Myocyte (in vitro differentiated cells): ENCODE data around the gene DAAM2. TPM values are rescaled to one million over a fixed set of nuclear protein-coding genes. Genes with fewer than 3 reads are reported as not detected.

Experiments
- DNase-seq: peaks from one replicate; pipeline ENCODE4 v3.0.0-alpha.2; 2012; ENCODE audit warnings: low read depth
- total RNA-seq: library from RNA; depleted of rRNA; stranded (reverse); fragments of >200 nt; gene quantifications from 2 replicates; pipeline ENCODE4 v1.2.3, GENCODE V29; 2014

Gene DAAM2
- total RNA-seq, 1 donor from 2014 or later, result 20.1 TPM

GRCh38 chr6:39925191-39925930, 133.2 kb downstream of the DAAM2 start:
- no peak for DNase-seq

DNA sequence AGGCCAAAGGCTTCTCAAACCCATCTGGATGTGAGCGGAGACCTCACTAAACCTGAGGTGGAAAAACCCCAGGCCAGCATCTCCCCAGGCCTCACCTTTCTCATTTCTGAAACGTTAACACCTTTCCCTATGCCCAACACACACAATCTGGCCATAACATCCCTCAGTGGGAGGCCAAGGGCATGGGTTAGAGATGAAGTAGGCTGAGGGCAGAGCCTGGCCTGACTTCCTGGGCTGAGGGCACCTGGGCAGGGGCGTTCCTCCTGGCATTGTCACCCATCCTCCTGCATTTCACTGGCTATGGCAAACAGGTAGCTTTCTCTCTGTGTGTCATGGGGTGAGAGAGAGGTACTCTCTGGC, 133.7 kb downstream of the DAAM2 start:
- no peak for DNase-seq

GRCh38 chr6:39926668-39927067, 134.5 kb downstream of the DAAM2 start:
- DNase-seq, result no peak

- no peak for DNase-seq
Observed at GRCh38 chr6:39927159-39927558, 135.0 kb downstream of the DAAM2 start.

- DNase-seq, result no peak
Observed at GRCh38 chr6:39929039-39929732, 137.0 kb downstream of the DAAM2 start.

DNA sequence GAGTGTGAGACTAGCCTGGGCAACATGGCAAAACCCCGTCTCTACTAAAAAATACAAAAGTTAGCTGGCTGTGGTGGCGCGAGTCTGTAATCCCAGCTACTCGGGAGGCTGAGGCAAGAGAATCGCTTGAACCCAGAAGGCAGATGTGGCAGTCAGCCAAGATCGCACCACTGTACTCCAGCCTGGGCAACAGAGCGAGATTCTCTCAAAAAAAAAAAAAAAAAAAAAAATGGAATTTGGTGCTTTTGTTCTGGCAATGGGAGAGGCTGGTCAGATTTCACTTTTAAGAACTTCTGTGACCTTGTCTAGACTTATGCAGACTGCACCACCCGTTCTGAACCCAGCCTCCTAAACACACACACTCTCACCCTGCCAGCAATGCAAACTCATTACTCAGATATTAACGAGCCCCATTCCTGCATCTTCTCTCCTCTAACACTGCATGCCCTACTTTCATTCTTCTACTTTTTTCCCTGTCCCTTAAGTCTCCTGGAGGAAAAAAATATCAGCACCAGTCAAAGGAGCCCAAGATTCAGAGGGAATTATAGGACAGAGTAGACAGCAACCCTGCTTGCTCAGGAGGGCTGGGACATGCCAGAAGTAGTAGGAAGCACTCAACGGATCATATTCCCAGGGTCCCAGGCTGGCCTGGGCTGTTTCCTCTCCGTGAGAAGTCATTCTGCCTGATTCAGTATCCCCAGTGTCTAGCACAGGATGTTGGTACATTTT, 137.7 kb downstream of the DAAM2 start:
- DNase-seq, result peak; percentile 53

DNA sequence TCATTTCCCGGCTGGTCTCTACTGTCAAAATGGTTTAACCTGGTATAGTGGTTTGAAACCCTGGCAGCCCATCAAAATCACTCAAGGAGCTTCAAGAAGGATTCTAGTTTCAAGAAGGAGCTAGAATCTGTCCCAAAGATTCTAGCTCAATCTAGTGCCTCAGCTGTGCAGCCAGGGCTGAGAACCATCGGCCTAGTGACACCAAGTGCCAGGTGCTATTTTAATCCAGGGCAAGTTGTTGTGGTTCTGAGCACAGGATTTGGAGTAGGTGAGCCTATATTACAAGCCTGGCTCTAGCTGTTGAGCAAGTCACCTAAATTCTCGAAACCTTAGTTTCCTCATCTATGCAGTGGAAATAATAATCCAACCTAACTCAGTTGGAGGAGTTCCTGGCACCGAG, 138.4 kb downstream of the DAAM2 start:
- peak; percentile 33 for DNase-seq

DNA sequence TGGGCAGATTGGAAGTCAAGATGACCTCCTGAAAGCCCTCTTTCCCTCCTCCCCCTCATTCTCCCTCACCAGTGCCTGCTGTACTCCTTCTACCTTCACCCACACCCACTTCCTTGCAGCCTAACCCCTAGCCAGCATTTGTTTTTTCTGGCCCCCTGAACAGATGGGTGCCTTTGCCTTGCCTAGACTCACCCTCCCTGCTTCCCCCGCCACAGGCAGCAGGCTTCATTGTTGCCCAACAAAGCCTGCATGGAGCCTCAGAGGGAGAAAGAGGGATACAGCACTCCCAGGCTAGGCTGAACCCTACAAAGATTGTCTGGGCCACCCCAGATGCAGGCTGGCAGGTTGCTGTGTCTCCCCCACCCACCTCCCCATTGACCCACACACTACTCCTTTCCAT, 139.4 kb downstream of the DAAM2 start:
- DNase-seq, result no peak

DNA sequence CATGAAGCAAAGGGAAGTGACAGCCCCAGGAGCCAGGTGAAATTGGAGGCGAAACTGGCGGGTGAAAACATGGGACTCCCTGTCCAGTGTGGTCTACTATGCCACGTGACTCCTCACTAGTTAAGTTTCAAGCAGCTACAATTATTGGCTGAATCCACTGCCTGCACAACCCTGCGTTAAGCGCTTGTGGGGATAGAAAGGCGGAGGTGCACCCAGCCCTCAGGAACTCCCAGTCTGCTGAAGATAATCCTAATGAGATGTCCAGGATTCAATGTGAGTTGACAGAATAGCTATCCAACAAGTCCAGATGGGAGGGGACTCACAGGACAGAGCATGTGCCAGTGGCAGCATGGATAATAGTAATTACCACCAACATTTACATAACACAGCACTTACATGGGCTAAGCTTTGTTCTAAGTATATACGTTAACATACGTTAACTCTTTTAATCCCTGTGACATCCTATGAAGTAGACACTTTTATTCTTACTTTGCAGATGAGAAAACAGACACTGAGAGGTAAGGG, 140.3 kb downstream of the DAAM2 start:
- DNase-seq, result no peak

DNA sequence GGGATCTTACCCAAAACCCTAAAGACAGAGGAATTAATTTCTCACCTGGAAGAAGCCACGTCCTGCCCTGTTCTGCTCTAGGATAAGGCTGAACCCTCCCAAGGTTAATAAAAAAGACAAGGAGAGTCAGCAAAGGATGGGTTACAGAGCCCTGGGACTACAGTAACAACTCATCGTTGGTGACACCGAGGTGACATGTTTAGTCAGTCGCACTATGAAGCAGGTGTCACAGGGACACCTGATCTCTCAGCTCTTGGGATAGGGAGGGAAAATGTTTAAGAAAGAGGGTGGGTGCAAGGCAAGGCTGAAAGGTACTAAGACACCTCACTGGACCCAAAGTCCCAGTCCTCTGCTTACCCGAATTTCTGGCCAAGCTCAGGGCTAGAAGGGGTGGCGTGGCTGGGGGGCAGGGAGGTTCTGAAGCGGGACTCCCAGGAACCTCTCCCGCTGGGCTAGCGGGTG, 141.5 kb downstream of the DAAM2 start:
- DNase-seq, result no peak

- DNase-seq, result peak; percentile 84
Observed at GRCh38 chr6:39934131-39934757, 142.1 kb downstream of the DAAM2 start, which contains the start of gene MOCS1. Gene MOCS1, minus strand, starts transcription at chr6:39934462. Its CDS starts 45 bp downstream, at chr6:39934417.

- no peak for DNase-seq
Observed at GRCh38 chr6:39935241-39935640, 143.1 kb downstream of the DAAM2 start.

DNA sequence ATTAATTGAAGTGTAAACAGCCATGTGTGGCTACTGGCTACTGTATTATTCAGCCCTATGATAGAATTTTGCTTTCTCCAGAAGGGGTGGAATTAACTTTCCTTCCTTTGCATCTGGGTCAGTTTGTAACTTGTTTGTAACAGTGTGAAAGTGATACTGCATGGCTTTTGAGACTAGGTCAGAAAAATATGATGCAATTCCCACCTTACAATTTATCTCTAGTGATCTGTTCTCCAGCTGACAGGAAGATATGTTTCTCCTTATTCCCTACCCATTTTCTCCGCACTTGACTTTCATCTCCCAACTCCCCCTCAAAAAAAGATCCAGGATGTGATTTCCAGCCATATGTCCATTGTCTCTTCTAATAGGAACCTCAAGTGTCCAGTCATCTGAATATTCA, 144.7 kb downstream of the DAAM2 start:
- no peak for DNase-seq

DNA sequence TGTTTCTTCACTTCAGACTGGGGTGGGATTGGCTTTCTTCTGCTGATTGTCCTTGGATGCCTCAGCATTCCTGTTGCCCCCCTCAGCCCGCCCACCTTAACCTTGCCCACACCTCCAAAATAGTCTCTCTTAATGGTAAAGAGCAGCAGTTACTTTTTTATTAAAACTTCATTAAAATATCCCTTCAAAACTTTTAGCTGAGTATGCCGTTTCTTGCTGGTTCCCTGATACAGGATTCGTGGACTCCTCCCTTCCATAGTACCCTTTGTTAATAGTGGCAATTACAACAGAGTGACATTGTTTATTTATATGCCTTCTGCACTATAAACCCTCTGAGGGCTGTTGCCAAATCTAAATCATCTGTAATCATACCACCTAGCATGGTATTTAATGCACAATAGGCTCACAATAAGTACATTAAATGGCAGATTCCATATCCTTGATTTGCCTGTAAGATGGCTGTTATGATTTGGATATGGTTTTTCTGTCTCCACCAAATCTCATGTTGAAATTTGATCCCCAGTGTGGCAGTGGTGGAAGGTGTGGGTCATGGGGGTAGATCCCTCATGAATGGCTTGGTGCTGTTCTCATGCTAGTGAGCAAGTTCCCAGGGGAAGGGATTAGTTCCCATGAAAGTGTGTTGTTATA, 145.6 kb downstream of the DAAM2 start:
- DNase-seq, result no peak

- DNase-seq, result peak; percentile 18
Observed at GRCh38 chr6:39938773-39939654, 146.8 kb downstream of the DAAM2 start.

GRCh38 chr6:39941138-39941537, 149.0 kb downstream of the DAAM2 start:
- no peak for DNase-seq

DNA sequence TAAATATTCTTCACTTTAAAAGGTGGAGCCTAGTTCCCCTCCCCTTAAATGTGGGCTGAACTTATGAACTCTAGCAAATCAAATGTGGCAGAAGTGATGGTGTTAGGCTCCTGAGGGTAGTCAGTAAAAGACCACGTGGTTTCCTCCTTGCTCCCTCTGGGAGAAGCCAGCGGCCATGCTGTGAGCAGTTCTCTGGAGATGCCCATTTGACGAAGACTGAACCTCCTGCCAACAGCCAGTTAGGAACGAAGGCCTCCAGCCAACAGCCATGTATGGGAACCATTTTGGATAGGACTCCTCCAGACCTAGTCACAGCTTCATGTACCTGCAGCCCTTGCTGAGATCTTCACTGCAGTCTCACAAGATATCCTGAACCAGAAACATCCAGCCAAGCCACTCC, 149.6 kb downstream of the DAAM2 start:
- no peak for DNase-seq

- no peak for DNase-seq
Observed at GRCh38 chr6:39942903-39943580, 150.9 kb downstream of the DAAM2 start.

DNA sequence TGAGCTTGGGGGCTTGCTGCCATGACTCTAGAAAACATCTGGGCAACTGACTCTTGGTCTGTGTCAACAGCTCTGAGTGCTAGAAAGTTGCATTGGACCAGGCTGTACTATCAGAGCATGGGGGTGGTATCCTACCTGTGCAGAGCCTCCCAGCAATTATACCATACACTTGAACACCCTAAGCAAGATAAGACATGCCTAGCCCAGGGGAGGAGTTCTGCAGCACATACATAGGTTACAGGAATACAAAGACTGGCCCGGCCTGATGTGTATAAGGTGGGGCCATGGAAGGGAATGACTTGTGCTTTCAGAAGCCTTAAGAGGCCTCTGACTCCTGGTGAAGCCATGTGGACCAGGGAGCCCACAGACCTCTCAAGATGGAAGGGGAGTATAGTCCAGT, 153.4 kb downstream of the DAAM2 start:
- no peak for DNase-seq
